Activated naive CD8-positive, alpha-beta T cell treated with anti-CD3 and anti-CD28 coated beads, Interleukin-2, amount 50 U/mL, for 24 hours (primary cell): Measurements from ENCODE around the gene TUBA3C.

ENCODE experiments used
- ATAC-seq: fragments of 150-1000 bp; cut with Tn5 transposase; one replicate; pipeline ENCODE4 v1.10.0; 2021
- DNase-seq: peaks from one replicate; pipeline ENCODE4 v3.0.0; 2021
- H3K27ac Mint-ChIP-seq: one replicate; pipeline ENCODE4 v1.8.0; 2021; ENCODE audit warnings: mild to moderate bottlenecking, mixed read lengths
- H3K27me3 Mint-ChIP-seq: one replicate; pipeline ENCODE4 v1.8.0; 2021; ENCODE audit warnings: mixed read lengths
- H3K36me3 Mint-ChIP-seq: one replicate; pipeline ENCODE4 v1.8.0; 2021; ENCODE audit warnings: low read depth, mixed read lengths
- H3K4me1 Mint-ChIP-seq: one replicate; pipeline ENCODE4 v1.8.0; 2021; ENCODE audit warnings: mixed read lengths
- H3K4me3 Mint-ChIP-seq: one replicate; pipeline ENCODE4 v1.8.0; 2021; ENCODE audit warnings: mild to moderate bottlenecking, moderate library complexity, mixed read lengths
- H3K9me3 Mint-ChIP-seq: one replicate; pipeline ENCODE4 v1.8.0; 2021; ENCODE audit warnings: mixed read lengths

The TUBA3C gene

DNA sequence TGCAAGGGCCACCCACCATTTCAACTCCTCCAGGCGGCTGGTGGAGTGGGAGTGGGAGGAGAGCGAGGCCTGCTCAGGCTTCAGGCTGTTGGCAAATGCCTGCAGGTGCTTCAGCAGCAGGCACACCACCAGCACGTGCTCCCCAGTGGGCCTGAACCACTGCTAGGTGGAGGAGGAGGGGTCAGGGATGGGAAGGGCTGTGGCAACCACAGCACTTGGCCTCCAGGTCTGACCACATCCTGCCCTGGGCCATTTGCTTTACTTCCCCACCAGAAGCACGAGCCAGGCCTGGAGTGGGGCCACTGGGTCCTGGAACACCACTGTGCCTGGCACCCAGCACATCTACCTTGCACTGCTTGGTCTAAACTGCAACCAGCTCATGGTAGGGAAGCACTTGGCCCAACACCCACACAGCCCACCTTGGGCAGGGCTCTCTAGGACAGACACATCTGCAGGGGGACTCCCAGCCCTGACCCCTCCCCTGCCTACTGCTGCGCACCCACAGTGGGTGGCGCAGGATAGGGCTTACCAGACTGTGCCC is 26.2 kb downstream of the TUBA3C start:
- Mint-ChIP-seq H3K9me3 (no peaks in the 10 kb centered on the region), H3K27ac (no peak overlapping the region), H3K4me1 (no peaks in the 10 kb centered on the region), H3K36me3 (no peaks in the 10 kb centered on the region), H3K27me3 (no peaks in the 10 kb centered on the region), H3K4me3 (no peak overlapping the region)
- ATAC-seq (no peak), DNase-seq (no peak)

DNA sequence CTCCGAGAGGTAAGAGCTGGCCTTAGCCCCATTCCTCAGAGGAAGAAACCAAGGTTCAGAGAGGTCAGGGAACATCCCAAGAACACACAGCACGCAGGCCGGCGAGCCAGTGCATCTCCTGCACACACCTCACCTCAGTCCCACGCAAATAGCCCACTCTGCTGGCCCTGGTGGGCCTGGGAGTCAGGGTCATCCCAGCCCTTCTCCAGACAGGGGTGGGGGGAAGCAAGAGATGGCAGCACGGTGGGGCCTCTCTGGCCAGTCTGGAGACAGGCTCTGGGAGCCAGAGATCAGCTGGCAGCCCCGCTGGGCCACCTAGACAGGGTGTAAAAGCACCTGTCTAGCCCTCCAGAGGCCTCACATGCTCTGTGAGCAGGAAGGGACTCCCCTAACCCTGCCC is 26.8 kb downstream of the TUBA3C start:
- Mint-ChIP-seq H3K36me3 (no peaks in the 10 kb centered on the region), H3K4me1 (no peaks in the 10 kb centered on the region)

DNA sequence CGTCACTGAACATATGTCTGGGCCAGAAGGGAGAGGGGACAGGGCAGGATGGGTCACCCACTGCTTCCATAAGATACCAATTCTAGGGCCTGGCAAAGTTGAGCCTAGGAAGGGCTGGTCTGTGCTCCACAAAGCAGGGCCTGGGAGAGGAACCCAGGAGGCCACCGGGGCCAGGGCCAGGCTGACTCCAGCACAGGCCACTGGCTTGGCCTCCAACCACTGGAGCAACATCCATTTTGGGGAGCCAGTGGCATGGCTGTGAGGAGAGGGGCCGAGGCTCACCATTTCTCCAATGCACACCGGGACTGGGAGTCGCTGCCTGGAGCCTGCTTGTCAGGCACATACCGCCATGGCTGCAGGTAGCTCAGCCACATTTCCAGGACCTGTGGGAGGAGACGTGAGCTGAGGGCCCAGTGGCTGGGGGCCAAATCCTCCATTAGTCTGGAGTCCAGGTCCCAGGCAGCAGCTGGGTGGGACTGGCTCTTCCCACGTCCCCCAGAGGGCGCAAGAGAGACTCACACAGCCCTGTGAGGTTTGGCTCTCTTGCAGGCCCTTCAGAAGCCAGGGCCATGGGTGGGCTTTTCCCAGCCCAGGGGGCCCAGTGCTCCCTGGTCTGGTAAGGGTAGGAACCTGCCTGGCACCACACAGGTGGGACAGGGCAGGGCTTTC is 27.7 kb downstream of the TUBA3C start:
- Mint-ChIP-seq H3K27ac (no peak overlapping the region), H3K9me3 (peaks cover 2% of the 10 kb centered on the region), H3K36me3 (no peaks in the 10 kb centered on the region), H3K4me1 (no peaks in the 10 kb centered on the region), H3K27me3 (no peaks in the 10 kb centered on the region), H3K4me3 (no peak overlapping the region)
- DNase-seq (peak; percentile 25), ATAC-seq (no peak)

More for the DNA sequence above, 26.8 kb downstream of the TUBA3C start:
- ATAC-seq (no peak), DNase-seq (no peak)
- Mint-ChIP-seq H3K27me3 (no peaks in the 10 kb centered on the region), H3K9me3 (no peaks in the 10 kb centered on the region), H3K27ac (no peak overlapping the region), H3K4me3 (no peak overlapping the region)

DNA sequence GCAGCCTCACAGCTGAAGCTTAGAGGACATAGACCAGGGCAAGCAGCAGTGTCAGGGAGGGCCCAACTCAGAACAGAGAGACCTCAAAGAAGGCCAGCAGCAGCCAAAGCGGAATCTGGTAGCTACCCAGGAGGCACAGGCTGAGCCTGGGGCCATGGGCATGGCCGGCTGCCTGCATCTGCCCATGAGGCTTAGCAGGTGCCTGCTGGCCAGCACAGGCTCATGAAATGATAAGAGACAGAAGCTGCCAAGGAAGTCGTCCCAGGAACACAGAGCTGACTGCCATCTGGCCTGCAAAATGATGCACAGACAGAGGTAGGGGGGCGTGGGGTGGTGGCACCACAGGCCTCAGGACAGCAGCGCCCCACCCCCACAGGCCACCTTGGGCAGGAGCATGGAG is 29.2 kb downstream of the TUBA3C start:
- no peak for DNase-seq
- Mint-ChIP-seq H3K27ac (no peak overlapping the region), H3K9me3 (peaks cover 9% of the 10 kb centered on the region), H3K4me1 (no peaks in the 10 kb centered on the region), H3K36me3 (no peaks in the 10 kb centered on the region), H3K4me3 (no peak overlapping the region), H3K27me3 (no peaks in the 10 kb centered on the region)
- no peak for ATAC-seq

DNA sequence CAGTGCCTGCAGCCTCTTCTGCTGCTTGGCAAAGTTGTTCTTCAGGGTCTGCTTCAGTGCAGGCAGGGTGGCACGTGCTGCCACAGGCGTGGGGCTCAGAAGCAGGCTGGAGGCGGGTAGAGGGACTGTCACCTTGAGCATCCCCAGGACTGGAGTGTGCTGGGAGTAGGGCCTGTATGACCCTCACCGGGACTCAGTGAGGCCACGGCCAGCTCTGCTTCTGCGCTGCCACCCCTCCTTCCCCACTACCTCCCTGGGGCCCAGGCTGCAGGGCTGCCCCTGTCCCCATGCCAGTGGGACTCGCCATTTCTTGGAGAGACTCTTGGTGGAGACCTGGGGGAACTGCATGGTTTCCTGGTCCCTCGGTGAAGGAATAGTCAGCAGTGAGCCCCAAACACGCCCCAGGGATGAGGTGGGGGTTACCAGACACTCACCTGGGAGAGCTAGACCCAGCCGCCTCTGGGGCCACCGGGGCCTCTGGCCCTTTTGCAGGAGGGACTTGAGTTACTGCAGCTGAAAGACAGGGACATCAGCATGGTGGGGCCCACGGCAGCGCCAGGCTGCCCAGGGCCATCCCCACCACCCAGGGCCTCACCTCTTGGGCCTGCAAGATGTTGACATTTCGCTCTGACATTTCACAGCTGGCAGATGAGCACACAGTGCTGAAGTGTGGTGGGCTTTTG is 29.9 kb downstream of the TUBA3C start:
- no peak overlapping the region for H3K27ac Mint-ChIP-seq
- no peaks in the 10 kb centered on the region for H3K36me3 Mint-ChIP-seq
- no peak for DNase-seq
- H3K9me3 Mint-ChIP-seq = peaks cover 9% of the 10 kb centered on the region
- no peaks in the 10 kb centered on the region for H3K4me1 Mint-ChIP-seq
- H3K27me3 Mint-ChIP-seq = no peaks in the 10 kb centered on the region
- no peak for ATAC-seq
- no peak overlapping the region for H3K4me3 Mint-ChIP-seq

DNA sequence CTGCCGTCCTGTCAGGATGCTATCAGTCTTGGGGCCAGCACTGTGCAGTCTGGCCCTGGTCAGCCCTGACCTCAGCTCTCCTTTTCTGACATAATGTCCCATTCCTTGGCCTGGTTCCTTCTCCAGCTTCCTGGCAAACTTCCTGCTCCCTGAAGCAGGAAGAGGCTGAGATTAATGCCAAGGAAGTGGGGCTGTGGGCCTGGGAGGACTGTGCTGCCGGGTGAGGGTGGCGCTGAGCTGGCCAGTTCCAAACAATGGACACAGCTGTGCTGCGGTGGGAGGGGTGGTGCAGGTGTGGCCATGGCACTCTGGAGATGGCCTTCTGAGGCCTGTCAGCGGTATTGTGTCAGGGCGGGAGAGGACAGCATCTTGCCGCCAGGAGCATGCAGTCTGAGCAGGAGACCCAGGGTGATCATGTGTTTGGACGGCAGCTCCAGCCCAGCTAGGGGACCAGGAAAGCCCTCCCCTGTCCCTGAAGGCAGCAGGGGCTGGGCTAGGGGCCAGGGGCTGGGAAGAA is 30.9 kb downstream of the TUBA3C start:
- ATAC-seq (no peak), DNase-seq (no peak)
- H3K36me3 Mint-ChIP-seq = no peaks in the 10 kb centered on the region
- no peaks in the 10 kb centered on the region for H3K4me1 Mint-ChIP-seq
- H3K27ac Mint-ChIP-seq = no peak overlapping the region
- H3K27me3 Mint-ChIP-seq = no peaks in the 10 kb centered on the region
- no peak overlapping the region for H3K4me3 Mint-ChIP-seq
- H3K9me3 Mint-ChIP-seq = peaks cover 16% of the 10 kb centered on the region

DNA sequence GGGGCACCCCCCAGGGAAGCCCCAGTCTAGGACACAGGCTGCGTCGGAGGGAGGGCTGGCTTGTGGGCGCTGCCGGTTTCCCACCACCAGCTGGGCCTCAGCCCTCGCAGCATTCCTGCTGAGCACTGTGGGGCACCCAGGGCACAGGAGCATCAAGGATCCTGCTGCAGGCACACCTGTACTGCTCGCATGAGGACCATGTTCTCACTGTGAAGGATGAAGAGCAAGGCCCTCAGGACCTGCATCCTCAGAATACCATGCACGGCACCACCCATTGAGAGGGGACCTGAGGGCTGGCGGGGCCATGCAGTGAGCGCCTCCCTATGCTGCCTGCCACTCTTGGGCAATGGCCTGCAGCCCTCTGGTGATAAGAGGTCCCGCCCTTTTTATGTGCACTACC is 31.4 kb downstream of the TUBA3C start:
- H3K27me3 Mint-ChIP-seq = no peaks in the 10 kb centered on the region

GRCh38 chr13:19148561-19148960 is 33.1 kb downstream of the TUBA3C start:
- Mint-ChIP-seq H3K9me3 (peaks cover 16% of the 10 kb centered on the region), H3K27me3 (peaks cover 2% of the 10 kb centered on the region), H3K4me1 (no peaks in the 10 kb centered on the region), H3K27ac (no peak overlapping the region), H3K36me3 (no peaks in the 10 kb centered on the region), H3K4me3 (no peak overlapping the region)
- no peak for ATAC-seq
- DNase-seq = no peak

More for the DNA sequence above, 31.4 kb downstream of the TUBA3C start:
- no peak for DNase-seq
- Mint-ChIP-seq H3K27ac (no peak overlapping the region), H3K4me1 (no peaks in the 10 kb centered on the region), H3K36me3 (no peaks in the 10 kb centered on the region), H3K9me3 (peaks cover 16% of the 10 kb centered on the region), H3K4me3 (no peak overlapping the region)
- ATAC-seq = no peak
